Measurements from ENCODE around the gene ASL. TPM values are rescaled to one million over a fixed set of nuclear protein-coding genes. Genes with fewer than 3 reads are reported as not detected.

ASL gene
- total and polyA plus RNA-seq, 9 of the 15 experiments (the other 6 are each of a cell fraction or from before 2014, with no cell fraction given), result 2.6 to 67.0 (median 33.3) TPM

DNA sequence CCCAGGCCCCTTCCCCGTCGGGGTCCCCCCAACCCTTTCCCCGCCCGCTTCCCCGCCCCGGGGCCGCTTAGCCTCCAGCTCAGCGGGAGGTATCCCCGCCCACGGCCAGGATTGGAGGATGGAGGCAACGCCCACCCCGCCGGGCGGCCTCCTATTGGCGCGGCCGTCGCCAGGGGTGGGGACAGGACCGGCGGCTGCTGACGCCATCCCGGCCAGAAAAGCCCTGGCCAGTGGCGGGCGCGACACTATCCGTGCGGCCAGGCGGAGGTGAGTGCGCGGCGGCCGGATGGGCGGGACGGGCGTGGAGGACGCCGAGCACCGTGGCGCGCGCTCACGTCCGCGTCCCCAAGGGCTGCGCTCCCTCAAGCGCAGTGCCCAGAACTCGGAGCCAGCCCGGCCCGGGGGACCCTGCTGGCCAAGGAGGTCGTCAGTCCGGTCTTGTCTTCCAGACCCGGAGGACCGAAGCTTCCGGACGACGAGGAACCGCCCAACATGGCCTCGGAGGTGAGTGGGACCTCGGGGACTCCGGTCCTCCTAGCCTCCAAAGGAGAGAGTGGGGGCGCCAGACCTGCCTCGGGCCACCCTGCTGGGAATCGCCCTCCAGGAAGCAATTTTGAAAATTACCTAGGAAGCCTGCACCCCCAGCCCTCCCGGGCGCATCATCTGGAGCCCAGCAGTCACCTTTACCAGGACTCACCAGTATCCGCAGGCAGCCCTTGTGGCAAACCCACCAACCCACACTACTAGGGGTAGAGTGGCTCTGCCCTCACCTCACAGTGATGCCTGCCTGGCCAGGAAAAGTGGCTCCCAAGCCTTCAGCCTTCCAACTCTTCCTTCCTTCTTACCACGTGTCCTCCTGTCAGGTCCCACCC lies at the start of gene ASL (continued):
- TF ChIP-seq NRF1 (conservative IDR thresholded peaks at IDR 0.05 in 1 of 2, IDR thresholded peaks at IDR 0.05 in 1 of 2), result peak; percentile 80 to 85
- TF ChIP-seq SRSF3 (IDR thresholded peaks at IDR 0.05; ENCODE audit: insufficient read depth, low read length), result 0 out of 2 replicates have a peak, but pooled peaks have one; percentile 46
- no peak for TF ChIP-seq STAT5B (CRISPR knock-in tag; IDR thresholded peaks at IDR 0.05)
- no peak; the same call in 1 of the 2 replicates for TF ChIP-seq ETV5 (CRISPR knock-in tag; IDR thresholded peaks at IDR 0.05; ENCODE audit: low read depth)
- TF ChIP-seq ZNF778 (CRISPR knock-in tag; IDR thresholded peaks at IDR 0.05), result no peak
- TF ChIP-seq KDM5B (IDR thresholded peaks at IDR 0.05; ENCODE audit: insufficient replicate concordance, low read depth, low read length), result peak; percentile 93
- TF ChIP-seq, protein P1, sequence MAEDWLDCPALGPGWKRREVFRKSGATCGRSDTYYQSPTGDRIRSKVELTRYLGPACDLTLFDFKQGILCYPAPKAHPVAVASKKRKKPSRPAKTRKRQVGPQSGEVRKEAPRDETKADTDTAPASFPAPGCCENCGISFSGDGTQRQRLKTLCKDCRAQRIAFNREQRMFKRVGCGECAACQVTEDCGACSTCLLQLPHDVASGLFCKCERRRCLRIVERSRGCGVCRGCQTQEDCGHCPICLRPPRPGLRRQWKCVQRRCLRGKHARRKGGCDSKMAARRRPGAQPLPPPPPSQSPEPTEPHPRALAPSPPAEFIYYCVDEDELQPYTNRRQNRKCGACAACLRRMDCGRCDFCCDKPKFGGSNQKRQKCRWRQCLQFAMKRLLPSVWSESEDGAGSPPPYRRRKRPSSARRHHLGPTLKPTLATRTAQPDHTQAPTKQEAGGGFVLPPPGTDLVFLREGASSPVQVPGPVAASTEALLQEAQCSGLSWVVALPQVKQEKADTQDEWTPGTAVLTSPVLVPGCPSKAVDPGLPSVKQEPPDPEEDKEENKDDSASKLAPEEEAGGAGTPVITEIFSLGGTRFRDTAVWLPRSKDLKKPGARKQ (CRISPR knock-in tag; IDR thresholded peaks at IDR 0.05), result no peak
- TF ChIP-seq SMAD4 (CRISPR knock-in tag; conservative IDR thresholded peaks at IDR 0.05), result peak; percentile 68
- TF ChIP-seq, protein P2, sequence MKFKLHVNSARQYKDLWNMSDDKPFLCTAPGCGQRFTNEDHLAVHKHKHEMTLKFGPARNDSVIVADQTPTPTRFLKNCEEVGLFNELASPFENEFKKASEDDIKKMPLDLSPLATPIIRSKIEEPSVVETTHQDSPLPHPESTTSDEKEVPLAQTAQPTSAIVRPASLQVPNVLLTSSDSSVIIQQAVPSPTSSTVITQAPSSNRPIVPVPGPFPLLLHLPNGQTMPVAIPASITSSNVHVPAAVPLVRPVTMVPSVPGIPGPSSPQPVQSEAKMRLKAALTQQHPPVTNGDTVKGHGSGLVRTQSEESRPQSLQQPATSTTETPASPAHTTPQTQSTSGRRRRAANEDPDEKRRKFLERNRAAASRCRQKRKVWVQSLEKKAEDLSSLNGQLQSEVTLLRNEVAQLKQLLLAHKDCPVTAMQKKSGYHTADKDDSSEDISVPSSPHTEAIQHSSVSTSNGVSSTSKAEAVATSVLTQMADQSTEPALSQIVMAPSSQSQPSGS (CRISPR knock-in tag; IDR thresholded peaks at IDR 0.05), result no peak
- TF ChIP-seq FOXA3 (CRISPR knock-in tag; conservative IDR thresholded peaks at IDR 0.05 in 1 of 2, IDR thresholded peaks at IDR 0.05 in 1 of 2), result 0 out of 4 replicates have a peak, but pooled peaks of 1 of the 2 experiments have one; percentile 33
- no peak for TF ChIP-seq NFATC3 (IDR thresholded peaks at IDR 0.05)
- TF ChIP-seq, protein P3, sequence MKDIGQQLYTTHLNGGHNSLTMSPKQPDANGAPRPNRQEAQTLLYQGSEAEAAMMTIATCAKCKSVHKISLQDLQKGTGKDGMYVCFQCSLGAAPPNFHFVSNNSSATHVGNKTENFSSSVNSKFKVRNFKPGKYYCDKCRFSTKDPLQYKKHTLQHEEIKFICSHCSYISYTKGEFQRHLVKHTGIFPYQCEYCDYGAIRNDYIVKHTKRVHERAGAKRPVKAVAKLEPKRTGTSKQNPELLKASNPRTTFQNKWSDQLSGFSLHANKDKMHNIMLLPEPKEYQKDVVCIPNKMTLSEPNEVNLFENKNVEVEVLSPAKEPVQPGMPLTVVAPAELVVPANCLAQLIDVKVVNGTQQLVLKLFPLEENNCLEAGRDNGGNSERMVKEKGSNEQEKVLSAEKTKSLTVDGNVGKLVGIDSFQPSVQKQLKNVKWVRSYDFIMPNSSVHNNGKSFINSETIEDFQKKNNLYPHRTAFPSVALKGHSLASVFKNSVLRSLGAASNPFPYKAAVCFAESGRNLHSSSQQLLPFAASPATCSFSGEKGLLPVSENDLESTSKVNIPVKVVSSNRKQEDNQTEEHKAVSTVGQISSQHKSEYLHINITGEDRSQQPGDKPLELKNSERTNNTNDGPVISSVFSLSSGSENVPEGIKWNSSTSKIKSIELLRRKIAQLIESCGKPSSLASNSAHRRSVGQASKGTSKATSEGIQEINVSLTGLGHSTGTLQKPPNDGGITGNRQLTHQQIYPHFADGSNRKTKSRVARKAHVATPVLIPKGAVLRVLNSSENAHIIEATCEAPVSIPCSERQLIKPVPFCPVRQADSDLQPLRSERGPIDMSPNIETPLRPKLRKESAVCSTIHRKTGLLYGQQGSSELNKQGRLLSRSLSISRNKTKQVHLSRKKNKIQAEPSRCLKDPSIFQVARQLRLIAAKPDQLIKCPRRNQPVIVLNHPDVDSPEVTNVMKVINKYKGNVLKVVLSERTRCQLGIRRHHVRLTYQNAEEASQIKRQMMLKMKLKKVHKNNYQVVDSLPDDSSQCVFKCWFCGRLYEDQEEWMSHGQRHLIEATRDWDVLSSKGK (CRISPR knock-in tag; IDR thresholded peaks at IDR 0.05), result no peak
- TF ChIP-seq, protein P4, sequence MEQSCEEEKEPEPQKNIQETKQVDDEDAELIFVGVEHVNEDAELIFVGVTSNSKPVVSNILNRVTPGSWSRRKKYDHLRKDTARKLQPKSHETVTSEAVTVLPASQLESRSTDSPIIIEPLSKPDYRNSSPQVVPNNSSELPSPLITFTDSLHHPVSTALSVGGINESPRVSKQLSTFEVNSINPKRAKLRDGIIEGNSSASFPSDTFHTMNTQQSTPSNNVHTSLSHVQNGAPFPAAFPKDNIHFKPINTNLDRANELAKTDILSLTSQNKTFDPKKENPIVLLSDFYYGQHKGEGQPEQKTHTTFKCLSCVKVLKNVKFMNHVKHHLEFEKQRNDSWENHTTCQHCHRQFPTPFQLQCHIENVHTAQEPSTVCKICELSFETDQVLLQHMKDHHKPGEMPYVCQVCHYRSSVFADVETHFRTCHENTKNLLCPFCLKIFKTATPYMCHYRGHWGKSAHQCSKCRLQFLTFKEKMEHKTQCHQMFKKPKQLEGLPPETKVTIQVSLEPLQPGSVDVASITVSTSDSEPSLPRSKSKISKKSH (CRISPR knock-in tag; IDR thresholded peaks at IDR 0.05), result no peak
- no peak for TF ChIP-seq GATAD2A (IDR thresholded peaks at IDR 0.05)
- TF ChIP-seq PURB (CRISPR knock-in tag; IDR thresholded peaks at IDR 0.05; ENCODE audit: low read depth), result no peak

All from K562 (cell line).